ENCODE results near the gene PDK2. TPM values are rescaled to one million over a fixed set of nuclear protein-coding genes. Genes with fewer than 3 reads are reported as not detected.
A peak's percentile ranks its signal among the peaks of the same experiment; 100 is the strongest.

PDK2 gene
- total RNA-seq, 1 donor from 2014 or later, result 17.5 TPM

DNA sequence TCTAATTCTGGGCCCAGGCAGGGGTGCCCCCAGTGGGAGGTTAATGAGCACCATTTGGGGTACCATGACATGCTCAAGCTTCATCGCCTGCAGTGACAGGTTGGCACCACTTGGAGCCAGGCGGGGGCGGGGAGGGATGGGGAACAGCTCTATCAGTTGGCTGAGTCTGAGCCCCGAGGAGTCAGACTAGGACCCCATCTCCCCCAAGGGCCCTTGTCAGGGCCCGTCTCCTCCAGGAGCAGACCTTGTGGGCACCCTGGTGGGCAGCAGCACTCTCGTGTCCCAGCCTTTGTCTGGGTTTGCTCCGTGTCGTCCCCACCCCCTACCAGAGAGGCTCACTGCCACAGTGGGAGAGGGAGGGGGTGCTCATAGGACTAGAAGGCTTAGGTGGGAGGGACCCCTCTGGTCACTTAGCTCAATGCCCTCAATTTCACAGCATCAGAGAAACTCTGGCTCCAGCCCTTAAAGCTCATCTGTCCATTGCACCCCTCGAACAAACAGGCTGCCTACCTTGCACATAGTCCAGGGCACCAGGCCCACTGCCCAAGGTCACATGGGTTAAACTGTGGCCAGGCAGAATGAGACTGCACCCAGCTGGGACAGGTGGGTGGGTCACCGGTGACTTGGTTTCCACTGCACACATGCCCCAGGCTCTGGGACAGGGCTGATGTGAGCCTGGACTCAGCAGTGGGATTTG is 51.2 kb downstream of the PDK2 start:
- peak overlapping the region; percentile 82 for H3K4me3 ChIP-seq (ENCODE audit: low read depth, low read length)
- DNase-seq (ENCODE audit: low read depth), result no peak
- no peak for TF ChIP-seq CTCF (conservative IDR thresholded peaks at IDR 0.05; ENCODE audit: low read depth, low read length)

DNA sequence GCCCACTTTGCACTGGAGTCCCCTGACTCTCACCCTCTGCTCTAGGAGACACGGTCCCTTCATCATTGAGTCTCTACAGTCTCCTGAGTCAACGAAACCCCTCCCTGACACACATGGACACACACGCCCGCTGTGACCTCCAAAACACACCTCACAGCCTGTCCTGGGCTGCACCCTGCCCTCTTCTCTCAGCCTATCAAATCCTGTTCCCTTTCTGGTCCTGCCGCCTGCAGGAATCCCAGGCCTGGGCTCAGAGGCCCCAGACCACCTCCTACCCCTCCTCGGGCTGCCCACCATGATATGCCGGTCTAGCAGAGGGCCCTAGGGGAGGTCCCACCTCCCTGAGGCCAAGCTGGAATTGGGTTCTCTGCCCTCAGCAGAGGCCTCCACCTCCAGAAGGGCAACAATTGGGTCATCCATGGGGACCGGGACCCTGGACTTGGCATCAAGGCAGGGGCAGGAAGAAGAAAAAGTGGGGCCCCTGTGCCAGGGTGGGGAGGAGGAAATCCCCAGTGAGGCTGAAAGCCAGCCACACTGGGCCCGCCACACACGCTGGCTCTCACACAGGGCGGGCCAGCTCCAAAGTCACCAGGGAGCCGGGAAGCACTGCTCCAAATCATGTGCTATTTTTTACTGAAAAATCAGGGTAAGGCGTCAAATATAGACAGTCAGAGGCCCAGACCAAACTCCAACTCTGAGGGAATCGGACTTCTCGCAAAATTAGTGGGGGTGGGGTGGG is 51.9 kb downstream of the PDK2 start:
- H3K4me3 ChIP-seq (ENCODE audit: low read depth, low read length), result peak overlapping the region; percentile 82
- DNase-seq (ENCODE audit: low read depth), result no peak
- TF ChIP-seq CTCF (conservative IDR thresholded peaks at IDR 0.05; ENCODE audit: low read depth, low read length), result no peak

- no peak for TF ChIP-seq CTCF (conservative IDR thresholded peaks at IDR 0.05; ENCODE audit: low read depth, low read length)
- no peak for DNase-seq (ENCODE audit: low read depth)
- peak overlapping the region; percentile 82 for H3K4me3 ChIP-seq (ENCODE audit: low read depth, low read length)
Measured at GRCh38 chr17:50147841-50148225, 52.7 kb downstream of the PDK2 start.

DNA sequence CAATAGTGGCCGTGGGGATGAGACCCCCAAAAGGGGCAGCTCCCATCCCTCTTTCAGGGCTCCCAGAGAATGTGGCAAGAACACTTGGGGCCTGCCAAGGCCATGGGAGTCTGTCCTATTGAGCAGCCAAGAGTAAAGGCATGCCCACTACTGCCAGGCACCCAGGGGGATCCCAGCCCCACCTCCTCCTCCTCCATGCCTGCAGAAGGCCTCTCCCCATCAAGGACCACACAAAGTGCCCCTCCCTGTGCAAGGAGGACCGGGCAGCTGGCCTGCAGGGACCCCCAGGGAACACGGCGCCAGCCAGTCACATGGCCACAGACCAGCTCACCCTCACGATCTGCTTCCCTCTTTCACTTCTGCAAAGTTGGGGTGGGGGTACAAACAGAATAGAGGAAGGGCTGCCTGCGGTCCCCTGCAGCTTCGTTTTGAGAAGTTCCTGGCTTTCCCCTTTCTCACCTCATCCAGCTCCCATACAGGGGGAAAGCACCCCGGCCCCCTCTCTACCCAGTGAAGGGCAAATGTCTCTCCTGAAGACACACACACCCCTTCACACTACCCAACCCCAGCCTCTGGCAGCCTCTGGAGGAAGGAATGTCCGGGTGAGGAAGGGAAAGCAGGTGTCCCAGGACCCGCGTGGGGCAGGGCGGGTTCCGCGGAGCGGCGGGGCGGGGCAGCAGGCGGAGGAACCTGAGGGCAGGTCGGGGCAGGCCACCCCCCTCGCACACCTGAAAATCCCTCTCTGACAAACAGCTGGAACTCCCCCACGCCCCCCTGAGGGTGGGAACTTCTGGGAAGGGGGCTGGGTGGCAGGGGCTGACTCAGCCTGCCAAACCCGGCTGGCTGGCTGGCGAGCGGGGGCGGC is 53.3 kb downstream of the PDK2 start:
- H3K4me3 ChIP-seq (ENCODE audit: low read depth, low read length), result peak overlapping the region; percentile 82
- peak; percentile 50 for TF ChIP-seq CTCF (conservative IDR thresholded peaks at IDR 0.05; ENCODE audit: low read depth, low read length)
- DNase-seq (ENCODE audit: low read depth), result no peak

- DNase-seq (ENCODE audit: low read depth), result no peak
- peak overlapping the region; percentile 82 for H3K4me3 ChIP-seq (ENCODE audit: low read depth, low read length)
- TF ChIP-seq CTCF (conservative IDR thresholded peaks at IDR 0.05; ENCODE audit: low read depth, low read length), result no peak
Measured at GRCh38 chr17:50149091-50149416, 53.9 kb downstream of the PDK2 start.

DNA sequence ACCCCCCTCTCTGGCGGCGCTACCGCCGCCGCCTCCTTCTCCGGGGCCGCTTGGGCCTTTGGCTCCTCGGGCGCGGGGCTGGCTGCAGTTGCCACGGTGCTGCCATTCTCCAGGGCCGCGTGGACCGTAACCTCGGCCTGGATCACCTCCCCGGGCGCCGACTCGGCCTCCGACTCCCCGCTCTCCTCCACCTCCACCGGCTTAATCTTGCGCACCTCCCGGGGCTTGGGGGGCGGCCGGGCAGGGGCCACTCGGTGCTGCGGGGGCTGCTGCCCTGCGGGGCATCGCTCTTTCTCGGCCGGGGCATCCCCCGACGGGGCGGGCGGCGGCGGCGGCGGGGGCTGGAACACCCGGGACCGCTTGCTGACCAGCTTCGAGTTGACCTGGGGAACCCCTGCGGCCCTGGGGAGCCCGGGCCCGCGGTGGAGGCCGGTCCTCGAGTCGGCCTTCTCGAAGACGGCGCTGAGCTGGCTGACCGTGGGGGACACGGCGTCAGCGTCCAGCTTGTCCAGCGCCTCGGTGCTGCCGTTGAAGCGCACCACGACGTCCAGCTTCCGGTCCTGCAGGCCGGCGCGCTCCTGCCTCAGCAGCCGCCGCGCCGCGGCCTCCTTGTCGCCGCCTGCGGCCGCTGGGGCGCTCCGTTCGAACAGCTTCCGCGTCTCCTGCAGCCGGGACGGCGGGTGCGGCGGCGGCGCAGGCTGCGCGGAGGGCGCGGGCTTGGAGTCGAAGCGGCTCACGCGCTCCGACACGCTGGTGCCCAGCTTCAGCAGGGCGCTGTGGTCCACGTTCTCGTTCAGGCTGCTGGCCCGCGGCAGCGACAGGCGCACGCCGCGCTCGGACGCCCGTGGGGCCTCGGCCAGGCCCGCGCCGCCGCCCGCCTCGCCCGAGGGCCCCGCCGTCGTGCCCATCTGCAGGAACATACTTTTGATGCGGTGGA is 54.5 kb downstream of the PDK2 start:
- TF ChIP-seq CTCF (conservative IDR thresholded peaks at IDR 0.05; ENCODE audit: low read depth, low read length), result no peak
- DNase-seq (ENCODE audit: low read depth), result no peak
- peak overlapping the region; percentile 82 for H3K4me3 ChIP-seq (ENCODE audit: low read depth, low read length)
